HepG2 (cell line): ENCODE data around the gene RFXANK. TPM values are rescaled to one million over a fixed set of nuclear protein-coding genes. Genes with fewer than 3 reads are reported as not detected.

Experiments
- ASH2L ChIP-seq: fragments of 300-600, 200-600 bp; sonication (generic); IDR thresholded peaks from 2 replicates; pipeline ENCODE4 v1.7.0; 2017; ENCODE audit warnings: low read depth, mild to moderate bottlenecking, moderate library complexity, mixed read lengths, low read length; ENCODE audit not compliant: insufficient read length
- BHLHE40 ChIP-seq: IDR thresholded peaks from 2 replicates; pipeline ENCODE4 v1.6.1; 2011; ENCODE audit warnings: low read length, improper control_type of control experiment
- DMAP1 ChIP-seq: IDR thresholded peaks from 2 replicates; pipeline ENCODE4 v1.6.1; 2016
- DNMT3B ChIP-seq: conservative IDR thresholded peaks from 2 replicates; pipeline ENCODE4 v1.6.1; 2016; ENCODE audit warnings: missing biosample characterization, control low read depth
- FOXA1 ChIP-seq, 2 experiments: fragments of 450-650 bp in 1 of 2; sonication (generic) in 1 of 2; formaldehyde crosslinking in 1 of 2; IDR thresholded peaks; 2 replicates each; pipeline versions ENCODE4 v1.4.0 to v1.6.1; 2016 to 2020; ENCODE audit warnings: missing genetic modification reagents in 1 of 2
- GFI1 ChIP-seq: sonication (generic); formaldehyde crosslinking; IDR thresholded peaks from 2 replicates; pipeline ENCODE4 v1.5.0; 2020; ENCODE audit warnings: missing genetic modification reagents, mild to moderate bottlenecking, borderline replicate concordance
- GTF3A ChIP-seq: sonication (generic); formaldehyde crosslinking; conservative IDR thresholded peaks from 2 replicates; pipeline ENCODE4 v1.4.0; 2020; ENCODE audit warnings: mild to moderate bottlenecking, missing genetic modification reagents
- KDM4B ChIP-seq: sonication (generic); formaldehyde crosslinking; IDR thresholded peaks from 2 replicates; pipeline ENCODE4 v1.4.0; 2020; ENCODE audit warnings: missing genetic modification reagents
- KMT2A ChIP-seq: sonication (generic); formaldehyde crosslinking; IDR thresholded peaks from 2 replicates; pipeline ENCODE4 v1.4.0; 2020; ENCODE audit warnings: missing genetic modification reagents
- MAFF ChIP-seq: IDR thresholded peaks from 2 replicates; pipeline ENCODE4 v1.6.1; 2011; ENCODE audit warnings: low read depth, low read length, improper control_type of control experiment
- NFE2L2 ChIP-seq: fragments of 150-350 bp; IDR thresholded peaks from 2 replicates; pipeline ENCODE4 v1.6.1; 2014; ENCODE audit warnings: low read length
- SP2 ChIP-seq: sonication (generic); formaldehyde crosslinking; IDR thresholded peaks from 2 replicates; pipeline ENCODE4 v1.5.1; 2020; ENCODE audit warnings: mild to moderate bottlenecking, missing genetic modification reagents
- SYNCRIP ChIP-seq: fragments of 200-400 bp; formaldehyde crosslinking; IDR thresholded peaks from 2 replicates; pipeline ENCODE4 v1.6.1; 2018; ENCODE audit warnings: mild to moderate bottlenecking, low read depth, low read length; ENCODE audit not compliant: insufficient read depth
- TFE3 ChIP-seq: IDR thresholded peaks from 2 replicates; pipeline ENCODE4 v1.6.1; 2016
- THAP8 ChIP-seq: sonication (generic); formaldehyde crosslinking; IDR thresholded peaks from 2 replicates; pipeline ENCODE4 v1.5.1; 2020; ENCODE audit warnings: missing genetic modification reagents, mild to moderate bottlenecking, borderline replicate concordance
- THAP9 ChIP-seq: sonication (generic); formaldehyde crosslinking; IDR thresholded peaks from 2 replicates; pipeline ENCODE4; 2020; ENCODE audit warnings: missing genetic modification reagents, mild to moderate bottlenecking, borderline replicate concordance
- ZMYM3 ChIP-seq: sonication (generic); formaldehyde crosslinking; IDR thresholded peaks from 2 replicates; pipeline ENCODE4 v1.5.1; 2020; ENCODE audit warnings: mild to moderate bottlenecking, missing genetic modification reagents
- ZNF20 ChIP-seq: sonication (generic); formaldehyde crosslinking; IDR thresholded peaks from 2 replicates; pipeline ENCODE4 v1.4.0; 2020; ENCODE audit warnings: mild to moderate bottlenecking, moderate library complexity, missing genetic modification reagents
- ZNF629 ChIP-seq: sonication (generic); formaldehyde crosslinking; conservative IDR thresholded peaks from 2 replicates; pipeline ENCODE4 v1.5.0; 2020; ENCODE audit warnings: missing genetic modification reagents
- ZNF724P ChIP-seq: sonication (generic); formaldehyde crosslinking; IDR thresholded peaks from 2 replicates; pipeline ENCODE4 v1.8.0; 2022; ENCODE audit warnings: missing genetic modification reagents, borderline replicate concordance
- ZNF761 ChIP-seq: sonication (generic); formaldehyde crosslinking; conservative IDR thresholded peaks from 2 replicates; pipeline ENCODE4 v1.4.0; 2020; ENCODE audit warnings: mild to moderate bottlenecking, missing genetic modification reagents
- ZSCAN30 ChIP-seq: sonication (generic); formaldehyde crosslinking; IDR thresholded peaks from 2 replicates; pipeline ENCODE4 v1.5.0; 2020; ENCODE audit warnings: mild to moderate bottlenecking, missing genetic modification reagents
- polyA plus RNA-seq, 8 experiments: library from polyadenylated mRNA; depleted of rRNA in 3 of 8; stranded (reverse) in 7 of 8; unstranded in 1 of 8; fragments of >200 nt; fragmentation: Illumina TruSeq in 4 of 8; extraction: Trizol in 4 of 8; gene quantifications; 2 replicates each; pipeline versions ENCODE4 v1.2.1 to v1.2.3, GENCODE V29; 2011 to 2016; ENCODE audit warnings: low read depth in 4 of 8, missing spikeins in 1 of 8, mixed read lengths in 1 of 8; ENCODE audit not compliant: insufficient read depth in 1 of 8
- total RNA-seq, 5 experiments: library from RNA; depleted of rRNA; stranded (reverse); fragments of >200 nt; fragmentation: Illumina TruSeq; extraction: Trizol; gene quantifications; 2 replicates each; pipeline ENCODE4 v1.2.3, GENCODE V29; 2016; ENCODE audit warnings: low read depth in 1 of 5
- TF ChIP-seq, protein P1 (sequence below): sonication (generic); formaldehyde crosslinking; IDR thresholded peaks from 2 replicates; pipeline ENCODE4 v1.4.0; 2020; ENCODE audit warnings: missing genetic modification reagents, mild to moderate bottlenecking, borderline replicate concordance
- TF ChIP-seq, protein P2 (sequence below): IDR thresholded peaks from 2 replicates; pipeline ENCODE4 v1.6.1; 2012; ENCODE audit warnings: inconsistent platforms

Gene RFXANK
- total and polyA plus RNA-seq, 2 of the 13 experiments (the other 11 are each of a cell fraction or from before 2014, with no cell fraction given): 49.9 to 80.7 TPM

- TF ChIP-seq, protein P1, sequence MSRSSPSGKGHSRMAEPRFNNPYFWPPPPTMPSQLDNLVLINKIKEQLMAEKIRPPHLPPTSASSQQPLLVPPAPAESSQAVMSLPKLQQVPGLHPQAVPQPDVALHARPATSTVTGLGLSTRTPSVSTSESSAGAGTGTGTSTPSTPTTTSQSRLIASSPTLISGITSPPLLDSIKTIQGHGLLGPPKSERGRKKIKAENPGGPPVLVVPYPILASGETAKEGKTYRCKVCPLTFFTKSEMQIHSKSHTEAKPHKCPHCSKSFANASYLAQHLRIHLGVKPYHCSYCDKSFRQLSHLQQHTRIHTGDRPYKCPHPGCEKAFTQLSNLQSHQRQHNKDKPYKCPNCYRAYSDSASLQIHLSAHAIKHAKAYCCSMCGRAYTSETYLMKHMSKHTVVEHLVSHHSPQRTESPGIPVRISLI (CRISPR knock-in tag): peak; percentile 65
- TF ChIP-seq THAP8 (CRISPR knock-in tag): no peak
- TF ChIP-seq KDM4B: peak; percentile 19; the same call in 1 of the 2 replicates
- TF ChIP-seq DNMT3B (CRISPR knock-in tag): no peak
- TF ChIP-seq ZMYM3 (CRISPR knock-in tag): peak; percentile 71; the same call in 1 of the 2 replicates
- TF ChIP-seq KMT2A (CRISPR knock-in tag): peak; percentile 89
- peak; percentile 96 for TF ChIP-seq ASH2L
- no peak for TF ChIP-seq FOXA1 (IDR thresholded peaks at IDR 0.05)
- peak; percentile 36 for TF ChIP-seq FOXA1 (CRISPR knock-in tag; IDR thresholded peaks at IDR 0.05)
- peak; percentile 30; the same call in 1 of the 2 replicates for TF ChIP-seq ZSCAN30 (CRISPR knock-in tag)
- no peak for TF ChIP-seq NFE2L2
- peak; percentile 88; the same call in 1 of the 2 replicates for TF ChIP-seq THAP9 (CRISPR knock-in tag)
- TF ChIP-seq SYNCRIP: no peak
- TF ChIP-seq, protein P2, sequence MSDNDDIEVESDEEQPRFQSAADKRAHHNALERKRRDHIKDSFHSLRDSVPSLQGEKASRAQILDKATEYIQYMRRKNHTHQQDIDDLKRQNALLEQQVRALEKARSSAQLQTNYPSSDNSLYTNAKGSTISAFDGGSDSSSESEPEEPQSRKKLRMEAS: peak; percentile 80
- TF ChIP-seq GFI1 (CRISPR knock-in tag): 0 out of 2 replicates have a peak, but pooled peaks have one; percentile 27
- peak; percentile 79 for TF ChIP-seq ZNF629 (CRISPR knock-in tag)
- no peak for TF ChIP-seq MAFF
- peak; percentile 69 for TF ChIP-seq SP2 (CRISPR knock-in tag)
- 0 out of 2 replicates have a peak, but pooled peaks have one; percentile 86 for TF ChIP-seq GTF3A (CRISPR knock-in tag)
- TF ChIP-seq ZNF761 (CRISPR knock-in tag): peak; percentile 85; the same call in 1 of the 2 replicates
- TF ChIP-seq ZNF20 (CRISPR knock-in tag): no peak
- peak; percentile 63; the same call in 1 of the 2 replicates for TF ChIP-seq ZNF724P
- peak; percentile 78 for TF ChIP-seq DMAP1 (CRISPR knock-in tag)
- TF ChIP-seq BHLHE40: no peak
- no peak for TF ChIP-seq TFE3 (CRISPR knock-in tag)
These were observed at the start of gene RFXANK, which contains the start of gene BORCS8 (continued) for GRCh38 chr19:19192078-19192882.
